H9 (cell line): ENCODE measurements around the gene IQCK. TPM values are rescaled to one million over a fixed set of nuclear protein-coding genes. Genes with fewer than 3 reads are reported as not detected.
A peak's percentile ranks its signal among the peaks of the same experiment; 100 is the strongest.

Experiments used
- DNase-seq: peaks from one replicate; pipeline ENCODE4 v3.0.0-alpha.2; 2017
- H2AFZ ChIP-seq: one replicate; pipeline ENCODE4 v1.6.1; 2013; ENCODE audit warnings: mild to moderate bottlenecking, low read length, control low read depth, moderate library complexity
- H2AK5ac ChIP-seq: 2 replicates; pipeline ENCODE4 v1.6.1; 2013; ENCODE audit warnings: low read length, control low read depth, mixed read lengths; ENCODE audit not compliant: insufficient read length
- H2BK120ac ChIP-seq: one replicate; pipeline ENCODE4 v1.6.1; 2013; ENCODE audit warnings: low read depth, mild to moderate bottlenecking, low read length, control low read depth, inconsistent platforms; ENCODE audit not compliant: poor library complexity, severe bottlenecking
- H2BK12ac ChIP-seq: 2 replicates; pipeline ENCODE4 v1.6.1; 2013; ENCODE audit warnings: low read length, control low read depth, mixed read lengths, low read depth; ENCODE audit not compliant: insufficient read length
- H2BK15ac ChIP-seq: 2 replicates; pipeline ENCODE4 v1.6.1; 2013; ENCODE audit warnings: low read depth, low read length, control low read depth
- H2BK20ac ChIP-seq: one replicate; pipeline ENCODE4 v1.6.1; 2013; ENCODE audit warnings: low read depth, mild to moderate bottlenecking, low read length, control low read depth, inconsistent platforms; ENCODE audit not compliant: poor library complexity, severe bottlenecking
- H2BK5ac ChIP-seq: 2 replicates; pipeline ENCODE4 v1.6.1; 2013; ENCODE audit warnings: low read length, control low read depth, mixed read lengths; ENCODE audit not compliant: insufficient read length
- H3K14ac ChIP-seq: 2 replicates; pipeline ENCODE4 v1.6.1; 2013; ENCODE audit warnings: low read length, control low read depth; ENCODE audit not compliant: insufficient read depth
- H3K18ac ChIP-seq: 2 replicates; pipeline ENCODE4 v1.6.1; 2013; ENCODE audit warnings: low read depth, mild to moderate bottlenecking, mixed read lengths, low read length, control low read depth; ENCODE audit not compliant: insufficient read length
- H3K23ac ChIP-seq: 2 replicates; pipeline ENCODE4 v1.6.1; 2013; ENCODE audit warnings: low read length, control low read depth, mixed read lengths, low read depth; ENCODE audit not compliant: insufficient read length
- H3K23me2 ChIP-seq: 2 replicates; pipeline ENCODE4 v1.6.1; 2013; ENCODE audit warnings: low read depth, mild to moderate bottlenecking, mixed read lengths, low read length, control low read depth; ENCODE audit not compliant: insufficient read length, poor library complexity, severe bottlenecking
- H3K27ac ChIP-seq: 2 replicates; pipeline ENCODE4 v1.5.1; 2013; ENCODE audit warnings: low read length, control low read depth, mixed read lengths, low read depth; ENCODE audit not compliant: insufficient read length
- H3K27me3 ChIP-seq: 2 replicates; pipeline ENCODE4 v1.6.1; 2013; ENCODE audit warnings: low read length, control low read depth, inconsistent platforms; ENCODE audit not compliant: insufficient read depth
- H3K4ac ChIP-seq: 2 replicates; pipeline ENCODE4 v1.6.1; 2013; ENCODE audit warnings: low read depth, mild to moderate bottlenecking, control low read depth, inconsistent platforms, low read length, moderate library complexity
- H3K4me1 ChIP-seq: 2 replicates; pipeline ENCODE4 v1.6.1; 2013; ENCODE audit warnings: low read length, control low read depth, inconsistent platforms; ENCODE audit not compliant: insufficient read depth
- H3K4me2 ChIP-seq: 2 replicates; pipeline ENCODE4 v1.6.1; 2013; ENCODE audit warnings: low read length, control low read depth, mixed read lengths; ENCODE audit not compliant: insufficient read length, insufficient read depth
- H3K56ac ChIP-seq: 2 replicates; pipeline ENCODE4 v1.6.1; 2013; ENCODE audit warnings: low read depth, mild to moderate bottlenecking, mixed read lengths, low read length, control low read depth; ENCODE audit not compliant: insufficient read length
- H3K79me1 ChIP-seq: 2 replicates; pipeline ENCODE4 v1.6.1; 2013; ENCODE audit warnings: low read depth, mild to moderate bottlenecking, moderate library complexity, low read length, control low read depth, inconsistent platforms; ENCODE audit not compliant: insufficient read depth, poor library complexity, severe bottlenecking
- H3K79me2 ChIP-seq: 2 replicates; pipeline ENCODE4 v1.6.1; 2013; ENCODE audit warnings: low read length, control low read depth, inconsistent platforms; ENCODE audit not compliant: insufficient read depth
- H3K9ac ChIP-seq: 2 replicates; pipeline ENCODE4 v1.6.1; 2013; ENCODE audit warnings: low read length, control low read depth, mixed read lengths; ENCODE audit not compliant: insufficient read length; ENCODE audit errors: extremely low read depth
- H3K9me3 ChIP-seq: one replicate; pipeline ENCODE4 v1.6.1; 2013; ENCODE audit warnings: low read depth, low read length, inconsistent platforms; ENCODE audit not compliant: control insufficient read depth
- H3T11ph ChIP-seq: one replicate; pipeline ENCODE4 v1.6.1; 2013; ENCODE audit warnings: mild to moderate bottlenecking, low read length, control low read depth, inconsistent platforms
- H4K20me1 ChIP-seq: one replicate; pipeline ENCODE4 v1.6.1; 2013; ENCODE audit not compliant: control insufficient read depth, insufficient read length, insufficient read depth
- H4K5ac ChIP-seq: 2 replicates; pipeline ENCODE4 v1.6.1; 2013; ENCODE audit warnings: low read depth, mild to moderate bottlenecking, mixed read lengths, low read length, control low read depth; ENCODE audit not compliant: insufficient read length
- H4K8ac ChIP-seq: replicated peaks from 2 replicates; pipeline ENCODE4 v1.6.1; 2013; ENCODE audit warnings: low read length, control low read depth, mixed read lengths, low read depth; ENCODE audit not compliant: insufficient read length
- H4K91ac ChIP-seq: 2 replicates; pipeline ENCODE4 v1.6.1; 2013; ENCODE audit warnings: low read depth, mild to moderate bottlenecking, moderate library complexity, mixed read lengths, low read length, control low read depth; ENCODE audit not compliant: insufficient read length
- H3K27ac Mint-ChIP-seq, 3 experiments: 2 replicates in 2 of 3; 3 replicates in 1 of 3; pipeline ENCODE4 v1.8.0; 2020 to 2021; ENCODE audit warnings: mixed read lengths in 3 of 3, mild to moderate bottlenecking in 1 of 3, moderate library complexity in 1 of 3
- H3K27me3 Mint-ChIP-seq: 2 replicates; pipeline ENCODE4 v1.8.0; 2021; ENCODE audit warnings: low read depth, mild to moderate bottlenecking, moderate library complexity, mixed read lengths
- H3K36me3 Mint-ChIP-seq, 3 experiments: 2 replicates in 2 of 3; 3 replicates in 1 of 3; pipeline ENCODE4 v1.8.0; 2020 to 2021; ENCODE audit warnings: low read depth in 3 of 3, mixed read lengths in 3 of 3; ENCODE audit not compliant: insufficient read depth in 1 of 3
- H3K4me1 Mint-ChIP-seq, 2 experiments: 2 replicates each; pipeline ENCODE4 v1.8.0; 2020; ENCODE audit warnings: mixed read lengths in 2 of 2
- H3K4me3 Mint-ChIP-seq, 2 experiments: 2 replicates in 1 of 2; 3 replicates in 1 of 2; pipeline ENCODE4 v1.8.0; 2020 to 2021; ENCODE audit warnings: mild to moderate bottlenecking in 2 of 2, mixed read lengths in 2 of 2, moderate library complexity in 1 of 2
- H3K9me3 Mint-ChIP-seq, 2 experiments: 2 replicates in 1 of 2; 3 replicates in 1 of 2; pipeline ENCODE4 v1.8.0; 2020; ENCODE audit warnings: mild to moderate bottlenecking in 2 of 2, mixed read lengths in 2 of 2, moderate library complexity in 1 of 2
- WGBS: extraction: QIAGEN DNeasy Blood & Tissue Kit; methylation state at CpG from one replicate; pipeline ENCODE4 v1.1.7; 2013; ENCODE audit warnings: missing lambda C conversion rate, low lambda C conversion rate, mixed read lengths; ENCODE audit not compliant: insufficient read length; ENCODE audit errors: extremely low coverage; 5-methylcytosine and 5-hydroxymethylcytosine counted together
- total RNA-seq: library from RNA; stranded (reverse); gene quantifications from 2 replicates; pipeline ENCODE4 v1.2.1, GENCODE V29; 2021
- TF ChIP-seq, protein P1 (sequence below): fragments of 200-600 bp; sonication (generic); conservative IDR thresholded peaks from 3 replicates; pipeline ENCODE4 v1.8.0; 2021; ENCODE audit warnings: antibody characterized with exemption, mild to moderate bottlenecking

The IQCK gene
- total RNA-seq, 1 experiment from 2014 or later: 9.0 TPM

DNA sequence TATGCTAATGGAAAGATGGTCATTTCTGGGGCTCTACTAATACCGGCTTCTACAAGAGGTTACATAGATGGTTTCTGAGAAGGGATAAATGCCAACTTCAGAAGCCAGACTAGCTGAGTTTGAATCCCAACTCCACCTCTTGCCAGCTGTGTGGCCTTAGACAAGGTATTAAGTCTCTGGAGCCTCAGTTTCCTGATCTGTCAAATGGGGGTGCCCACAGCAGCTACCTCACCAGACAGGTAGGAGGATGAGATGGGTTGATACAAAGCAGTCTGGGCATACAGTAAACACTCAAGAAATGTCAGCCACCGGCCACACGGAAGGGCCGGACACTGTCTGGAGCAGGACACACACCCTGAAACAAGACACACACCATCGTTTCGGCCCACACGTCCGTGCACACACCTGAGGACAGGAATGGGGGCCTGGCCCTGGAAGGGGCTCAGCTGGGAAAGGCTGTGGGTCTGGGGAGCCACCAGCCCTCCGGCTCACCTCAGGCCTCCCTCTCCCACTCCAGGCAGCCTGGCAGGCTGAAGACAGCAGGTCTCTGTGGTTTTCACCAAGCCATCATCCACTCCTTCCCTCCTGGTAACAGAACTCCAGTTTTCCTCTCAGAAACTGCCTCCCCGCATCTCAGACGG, 5.5 kb upstream of the IQCK start:
- H2BK20ac ChIP-seq: no peak overlapping the region
- H3K18ac ChIP-seq: no peak overlapping the region
- H3K79me2 ChIP-seq: peaks cover 39% of the 10 kb centered on the region
- no peak overlapping the region for H3K56ac ChIP-seq
- peaks cover 53 to 81% of the 10 kb centered on the region in 2 experiments for H3K4me1 Mint-ChIP-seq
- H3K4me3 Mint-ChIP-seq: no peak overlapping the region
- H3K27ac Mint-ChIP-seq: peak overlapping the region in 1 of 3 experiments; percentile 78; a peak in 2 of 7 replicates
- no peak overlapping the region for H2AK5ac ChIP-seq
- H2BK12ac ChIP-seq: no peak overlapping the region
- no peak overlapping the region for H3K23ac ChIP-seq
- H2BK15ac ChIP-seq: no peak overlapping the region
- no peaks in the 10 kb centered on the region for H3K23me2 ChIP-seq
- H3K36me3 Mint-ChIP-seq: peaks cover 59 to 86% (median 72%) of the 10 kb centered on the region in 3 experiments
- no peak overlapping the region for H2BK5ac ChIP-seq
- H2BK120ac ChIP-seq: no peak overlapping the region
- H4K91ac ChIP-seq: no peak overlapping the region
- H3T11ph ChIP-seq: no peak overlapping the region
- H3K4ac ChIP-seq: no peak overlapping the region
- no peak overlapping the region for H2AFZ ChIP-seq
- peaks cover 9% of the 10 kb centered on the region; the same call in 1 of the 2 replicates for H3K4me1 ChIP-seq
- H3K27ac ChIP-seq: no peak overlapping the region
- H3K27me3 ChIP-seq: no peaks in the 10 kb centered on the region
- H3K9ac ChIP-seq: no peak overlapping the region
- H3K4me2 ChIP-seq: no peak overlapping the region
- H3K9me3 Mint-ChIP-seq: no peaks in the 10 kb centered on the region
- no peak overlapping the region for H4K5ac ChIP-seq
- H4K20me1 ChIP-seq: peaks cover 6% of the 10 kb centered on the region
- peaks cover 7% of the 10 kb centered on the region for H3K79me1 ChIP-seq
- no CpG with 5 or more reads among the region's 11 CpGs for WGBS
- H4K8ac ChIP-seq: no peak overlapping the region
- H3K14ac ChIP-seq: no peak overlapping the region
- TF ChIP-seq, protein P1, sequence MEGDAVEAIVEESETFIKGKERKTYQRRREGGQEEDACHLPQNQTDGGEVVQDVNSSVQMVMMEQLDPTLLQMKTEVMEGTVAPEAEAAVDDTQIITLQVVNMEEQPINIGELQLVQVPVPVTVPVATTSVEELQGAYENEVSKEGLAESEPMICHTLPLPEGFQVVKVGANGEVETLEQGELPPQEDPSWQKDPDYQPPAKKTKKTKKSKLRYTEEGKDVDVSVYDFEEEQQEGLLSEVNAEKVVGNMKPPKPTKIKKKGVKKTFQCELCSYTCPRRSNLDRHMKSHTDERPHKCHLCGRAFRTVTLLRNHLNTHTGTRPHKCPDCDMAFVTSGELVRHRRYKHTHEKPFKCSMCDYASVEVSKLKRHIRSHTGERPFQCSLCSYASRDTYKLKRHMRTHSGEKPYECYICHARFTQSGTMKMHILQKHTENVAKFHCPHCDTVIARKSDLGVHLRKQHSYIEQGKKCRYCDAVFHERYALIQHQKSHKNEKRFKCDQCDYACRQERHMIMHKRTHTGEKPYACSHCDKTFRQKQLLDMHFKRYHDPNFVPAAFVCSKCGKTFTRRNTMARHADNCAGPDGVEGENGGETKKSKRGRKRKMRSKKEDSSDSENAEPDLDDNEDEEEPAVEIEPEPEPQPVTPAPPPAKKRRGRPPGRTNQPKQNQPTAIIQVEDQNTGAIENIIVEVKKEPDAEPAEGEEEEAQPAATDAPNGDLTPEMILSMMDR: no peak
- DNase-seq: no peak
- no peaks in the 10 kb centered on the region for H3K27me3 Mint-ChIP-seq
- H3K9me3 ChIP-seq: no peaks in the 10 kb centered on the region
